SU-DHL-6 (cell line): ENCODE data around the gene AGRN.

Experiments
- CTCF ChIP-seq: fragments of 200-600 bp; sonication (generic); IDR thresholded peaks from one replicate; pipeline ENCODE4 v1.5.1; 2017; ENCODE audit warnings: antibody characterized with exemption, mild to moderate bottlenecking, low read length, moderate library complexity; ENCODE audit not compliant: insufficient read depth, poor library complexity, severe bottlenecking
- EZH2phosphoT487 ChIP-seq: fragments of 200-600 bp; sonication (generic), shearing (Covaris generic); conservative IDR thresholded peaks from 2 replicates; pipeline ENCODE4 v1.6.1; 2018; ENCODE audit warnings: mild to moderate bottlenecking, antibody characterized with exemption, low read length, moderate library complexity, mixed read lengths

- TF ChIP-seq CTCF (no peak), EZH2phosphoT487 (no peak)
Observed at GRCh38 chr1:1085171-1085841, 65.4 kb downstream of the AGRN start.
